Activated naive CD8-positive, alpha-beta T cell treated with anti-CD3 and anti-CD28 coated beads, Interleukin-2, amount 10 ng/mL, durations not matched to agents 7 days and 5 days (primary cell): Measurements from ENCODE around the gene TPSD1. TPM values are rescaled to one million over a fixed set of nuclear protein-coding genes. Genes with fewer than 3 reads are reported as not detected.
"Not testable (repeated sequence)": the region's sequence is repeated elsewhere in the genome, so short reads cannot be mapped to it uniquely, and the experiment has no call there.

Source experiments
- ATAC-seq: fragments of 150-1000 bp; cut with Tn5 transposase; one replicate; pipeline ENCODE4 v1.10.0; 2021; ENCODE audit warnings: low read depth, moderate library complexity
- POLR2A ChIA-PET: fragments of 350-600 bp; sonication (Branson Sonifier 250); formaldehyde crosslinking; loops from one replicate; lab custom pipeline; 2021; ENCODE audit warnings: antibody characterized with exemption; lab: Charles Lee
- DNase-seq: peaks from one replicate; pipeline ENCODE4 v3.0.0; 2021
- H3K27ac Mint-ChIP-seq: one replicate; pipeline ENCODE4 v1.8.0; 2022; ENCODE audit warnings: mild to moderate bottlenecking, mixed read lengths
- H3K27me3 Mint-ChIP-seq: one replicate; pipeline ENCODE4 v1.8.0; 2022; ENCODE audit warnings: mild to moderate bottlenecking, moderate library complexity, mixed read lengths
- H3K36me3 Mint-ChIP-seq: one replicate; pipeline ENCODE4 v1.8.0; 2021; ENCODE audit warnings: mild to moderate bottlenecking, mixed read lengths
- H3K4me1 Mint-ChIP-seq: one replicate; pipeline ENCODE4 v1.8.0; 2021; ENCODE audit warnings: mixed read lengths
- H3K4me3 Mint-ChIP-seq: one replicate; pipeline ENCODE4 v1.8.0; 2022; ENCODE audit warnings: mild to moderate bottlenecking, moderate library complexity, mixed read lengths
- H3K9me3 Mint-ChIP-seq: one replicate; pipeline ENCODE4 v1.8.0; 2021; ENCODE audit warnings: mixed read lengths
- total RNA-seq, 2 experiments: library from RNA; stranded (reverse); gene quantifications; one replicate each; pipeline ENCODE4 v1.2.3, GENCODE V29; 2021

The TPSD1 gene
- total RNA-seq, 2 experiments from 2014 or later: not detected

DNA sequence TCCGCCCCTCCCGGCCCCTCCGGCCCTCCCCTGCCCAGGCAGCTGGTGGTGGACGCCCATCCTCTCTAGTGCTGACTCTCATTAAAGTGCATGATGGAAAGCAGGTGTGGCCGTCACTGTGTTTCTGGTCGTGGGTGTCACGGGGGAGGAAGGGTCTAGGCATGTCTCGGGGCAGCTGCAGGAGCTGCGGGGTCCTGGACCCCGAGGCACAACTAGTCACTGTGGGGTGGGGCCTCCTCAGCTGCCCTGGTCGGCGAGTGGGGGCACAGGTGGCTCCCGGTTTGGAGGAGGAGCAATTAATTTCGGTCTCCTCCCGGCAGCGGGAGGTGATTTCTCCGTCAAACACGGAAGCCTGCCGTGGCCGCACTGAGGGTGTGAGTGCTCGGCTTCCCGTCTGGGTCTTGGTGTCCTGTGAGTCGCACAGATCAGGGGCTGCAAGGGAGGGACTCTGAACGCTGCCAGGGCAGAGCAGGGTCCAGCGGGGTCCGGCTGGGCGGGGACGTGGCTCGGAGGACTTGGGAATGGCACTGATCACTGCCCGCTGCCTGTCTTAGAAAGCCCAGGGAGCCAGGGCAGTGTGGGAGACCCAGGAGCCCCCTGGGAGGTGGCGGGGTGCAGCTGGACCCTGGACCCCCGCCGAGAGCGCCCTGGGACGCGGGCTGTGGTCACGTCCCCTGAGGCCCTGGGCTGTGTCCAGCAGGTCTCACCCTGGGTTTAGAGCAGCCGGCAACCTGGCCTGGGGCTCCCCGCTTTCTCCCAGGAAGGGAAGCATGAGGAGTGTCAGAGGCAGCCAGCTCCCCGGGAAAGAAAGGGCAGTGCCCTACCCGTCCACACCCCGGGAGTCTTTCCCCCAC lies 3.3 kb downstream of the TPSD1 start:
- POLR2A ChIA-PET: no interaction called here
- H3K4me1 Mint-ChIP-seq: peaks cover 5% of the 10 kb centered on the region
- H3K4me3 Mint-ChIP-seq: peak overlapping the region; percentile 53
- H3K27me3 Mint-ChIP-seq: peaks cover 13% of the 10 kb centered on the region
- no peak overlapping the region for H3K27ac Mint-ChIP-seq
- peaks cover under 1% of the 10 kb centered on the region for H3K9me3 Mint-ChIP-seq
- ATAC-seq (peak; percentile 12), DNase-seq (no peak)
- no peaks in the 10 kb centered on the region for H3K36me3 Mint-ChIP-seq

DNA sequence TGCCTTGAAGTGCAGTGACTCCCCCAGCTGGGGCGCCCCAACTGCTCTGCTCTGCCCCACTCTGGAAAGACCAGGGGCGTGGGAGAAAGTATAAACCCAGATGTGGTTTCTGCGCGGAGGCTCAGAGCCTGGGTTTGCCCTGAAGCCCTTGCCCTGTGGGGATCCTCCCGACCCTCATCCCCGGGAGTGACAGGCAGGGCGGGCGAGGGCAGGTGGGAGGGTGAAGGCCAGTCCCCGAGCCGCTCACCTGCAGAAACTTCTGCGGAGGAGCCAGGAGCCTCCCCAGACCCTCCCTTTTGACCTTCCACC lies 3.8 kb downstream of the TPSD1 start:
- ATAC-seq (no peak), DNase-seq (no peak)
- POLR2A ChIA-PET: no interaction called here
- no peaks in the 10 kb centered on the region for H3K36me3 Mint-ChIP-seq
- H3K9me3 Mint-ChIP-seq: peaks cover 6% of the 10 kb centered on the region
- no peak overlapping the region for H3K4me3 Mint-ChIP-seq
- no peak overlapping the region for H3K27ac Mint-ChIP-seq
- peaks cover 5% of the 10 kb centered on the region for H3K4me1 Mint-ChIP-seq
- peaks cover 13% of the 10 kb centered on the region for H3K27me3 Mint-ChIP-seq

DNA sequence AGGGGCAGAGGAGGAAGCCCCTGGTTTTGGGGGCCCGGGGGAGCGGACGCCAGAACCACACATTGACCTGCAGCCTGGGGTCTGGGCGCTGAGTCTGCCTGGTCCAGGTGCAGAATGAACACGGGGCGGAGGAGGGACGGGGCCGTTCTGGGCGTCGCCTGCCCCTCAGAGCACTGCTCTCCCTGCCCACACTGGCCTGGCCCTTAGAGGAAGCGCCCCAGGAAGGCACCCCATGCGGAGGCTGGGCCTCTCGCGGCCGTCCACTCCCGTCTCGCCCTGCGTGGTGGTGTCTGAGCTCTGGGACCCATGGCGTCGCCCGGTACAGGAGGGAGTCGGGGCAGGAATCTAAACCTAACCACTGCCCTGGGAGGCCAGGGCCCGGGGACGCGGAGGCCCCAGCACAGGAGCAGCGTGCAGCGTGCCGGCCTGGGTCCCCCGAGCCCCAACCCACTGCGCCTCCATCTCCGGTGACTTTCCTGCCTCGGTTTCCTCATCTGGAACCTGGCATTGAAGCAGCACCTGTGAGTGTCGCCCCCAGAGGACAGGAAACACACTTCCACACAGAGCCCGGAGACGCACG lies 4.3 kb downstream of the TPSD1 start:
- no peak overlapping the region for H3K4me3 Mint-ChIP-seq
- H3K36me3 Mint-ChIP-seq: no peaks in the 10 kb centered on the region
- ATAC-seq (no peak), DNase-seq (no peak)
- peaks cover 5% of the 10 kb centered on the region for H3K4me1 Mint-ChIP-seq
- POLR2A ChIA-PET: no interaction called here
- no peak overlapping the region for H3K27ac Mint-ChIP-seq
- peaks cover 13% of the 10 kb centered on the region for H3K27me3 Mint-ChIP-seq
- H3K9me3 Mint-ChIP-seq: peaks cover 7% of the 10 kb centered on the region

- DNase-seq (no peak), ATAC-seq (no peak)
- Mint-ChIP-seq H3K4me1 (peaks cover 5% of the 10 kb centered on the region), H3K27ac (no peak overlapping the region), H3K36me3 (no peaks in the 10 kb centered on the region), H3K9me3 (peaks cover 7% of the 10 kb centered on the region), H3K4me3 (no peak overlapping the region), H3K27me3 (peaks cover 13% of the 10 kb centered on the region)
- POLR2A ChIA-PET: no interaction called here
Observed at GRCh38 chr16:1261131-1261892, 5.4 kb downstream of the TPSD1 start.

DNA sequence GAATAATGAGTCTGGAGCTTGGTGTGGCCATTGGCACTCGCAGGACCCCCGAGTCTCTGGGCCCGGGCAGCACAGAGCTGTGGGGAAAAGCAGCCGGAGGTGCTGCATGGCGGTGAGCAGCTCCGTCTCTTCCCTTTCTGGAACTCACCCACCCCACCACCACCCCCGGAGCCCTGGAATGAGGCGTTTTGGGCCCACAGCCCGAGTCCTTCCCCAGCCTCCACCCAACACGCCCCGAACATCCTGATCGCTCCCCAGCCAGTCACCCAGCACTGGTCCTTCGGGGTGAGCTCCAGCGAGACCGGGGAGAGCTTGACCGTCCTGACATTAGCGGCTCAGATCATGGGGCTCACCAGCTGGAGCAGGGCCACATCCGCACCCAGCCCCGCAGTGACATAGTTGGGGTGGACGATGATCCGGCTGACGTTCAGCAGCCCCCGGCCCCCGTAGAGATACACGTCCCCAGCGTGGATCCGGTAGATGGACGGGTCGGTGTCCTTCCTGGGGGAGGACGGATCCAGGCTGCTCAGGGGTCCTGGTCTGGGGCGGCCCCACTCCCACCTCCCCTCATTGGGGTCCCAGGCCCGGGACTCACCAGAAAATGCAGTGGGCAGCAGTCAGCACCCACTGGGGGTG lies 6.5 kb downstream of the TPSD1 start:
- H3K9me3 Mint-ChIP-seq: peaks cover 7% of the 10 kb centered on the region
- no peak overlapping the region for H3K27ac Mint-ChIP-seq
- ATAC-seq (no peak), DNase-seq (no peak)
- no peaks in the 10 kb centered on the region for H3K36me3 Mint-ChIP-seq
- POLR2A ChIA-PET: no interaction called here
- peaks cover 5% of the 10 kb centered on the region for H3K4me1 Mint-ChIP-seq
- no peak overlapping the region for H3K4me3 Mint-ChIP-seq
- peaks cover 13% of the 10 kb centered on the region for H3K27me3 Mint-ChIP-seq

GRCh38 chr16:1262846-1263221 lies 7.0 kb downstream of the TPSD1 start:
- Mint-ChIP-seq H3K36me3 (no peaks in the 10 kb centered on the region), H3K4me3 (no peak overlapping the region), H3K9me3 (peaks cover 7% of the 10 kb centered on the region), H3K27ac (no peak overlapping the region), H3K4me1 (peaks cover 5% of the 10 kb centered on the region), H3K27me3 (peaks cover 13% of the 10 kb centered on the region)
- DNase-seq (no peak), ATAC-seq (no peak)
- POLR2A ChIA-PET: no interaction called here

DNA sequence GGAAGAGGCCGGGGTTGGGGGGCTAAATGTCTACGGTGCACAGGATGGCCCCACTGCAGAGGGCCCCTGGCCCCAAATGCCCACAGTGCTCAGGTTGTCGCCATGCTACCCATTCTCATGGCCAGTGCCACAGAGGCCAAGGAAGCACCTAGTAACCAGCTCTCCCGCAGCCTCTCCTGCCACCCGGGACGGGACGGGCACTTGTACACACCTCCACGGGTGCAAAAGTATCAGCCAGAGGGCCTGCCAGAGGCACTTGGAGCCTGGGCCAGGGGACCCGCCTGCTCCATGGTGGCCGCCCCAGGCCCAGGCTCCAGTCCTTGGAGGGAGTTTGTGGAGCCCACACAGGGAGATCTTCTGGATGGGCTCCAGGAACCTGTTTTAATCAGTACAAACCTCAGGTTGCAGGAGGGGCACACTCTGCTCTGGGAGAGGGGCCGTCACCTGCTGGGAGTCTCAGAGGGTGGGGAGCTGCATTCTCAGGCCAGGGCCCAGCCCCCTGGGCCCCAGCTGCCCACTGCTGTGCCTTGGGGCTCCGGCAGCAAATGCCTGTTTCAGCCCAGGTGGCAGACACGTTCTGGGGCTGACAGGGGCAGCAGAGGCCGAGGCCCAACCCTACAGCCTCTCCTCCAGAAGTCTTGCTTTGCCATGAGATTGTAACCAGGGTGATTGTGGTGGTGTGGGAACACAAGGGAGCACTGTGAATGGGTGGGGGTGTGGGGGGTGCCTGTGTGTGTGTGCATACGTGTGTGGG lies 7.9 kb downstream of the TPSD1 start:
- Mint-ChIP-seq H3K4me1 (peaks cover 4% of the 10 kb centered on the region), H3K36me3 (no peaks in the 10 kb centered on the region), H3K27me3 (peaks cover 13% of the 10 kb centered on the region), H3K9me3 (peaks cover 7% of the 10 kb centered on the region), H3K27ac (no peak overlapping the region), H3K4me3 (no peak overlapping the region)
- ATAC-seq (no peak), DNase-seq (no peak)
- POLR2A ChIA-PET: no interaction called here

- peaks cover 13% of the 10 kb centered on the region for H3K27me3 Mint-ChIP-seq
- H3K9me3 Mint-ChIP-seq: peaks cover 7% of the 10 kb centered on the region
- H3K4me3 Mint-ChIP-seq: no peak overlapping the region
- H3K27ac Mint-ChIP-seq: no peak overlapping the region
- POLR2A ChIA-PET: no interaction called here
- no peaks in the 10 kb centered on the region for H3K4me1 Mint-ChIP-seq
- H3K36me3 Mint-ChIP-seq: no peaks in the 10 kb centered on the region
- DNase-seq (no peak), ATAC-seq (no peak)
Observed at GRCh38 chr16:1264345-1265089, 8.6 kb downstream of the TPSD1 start.

DNA sequence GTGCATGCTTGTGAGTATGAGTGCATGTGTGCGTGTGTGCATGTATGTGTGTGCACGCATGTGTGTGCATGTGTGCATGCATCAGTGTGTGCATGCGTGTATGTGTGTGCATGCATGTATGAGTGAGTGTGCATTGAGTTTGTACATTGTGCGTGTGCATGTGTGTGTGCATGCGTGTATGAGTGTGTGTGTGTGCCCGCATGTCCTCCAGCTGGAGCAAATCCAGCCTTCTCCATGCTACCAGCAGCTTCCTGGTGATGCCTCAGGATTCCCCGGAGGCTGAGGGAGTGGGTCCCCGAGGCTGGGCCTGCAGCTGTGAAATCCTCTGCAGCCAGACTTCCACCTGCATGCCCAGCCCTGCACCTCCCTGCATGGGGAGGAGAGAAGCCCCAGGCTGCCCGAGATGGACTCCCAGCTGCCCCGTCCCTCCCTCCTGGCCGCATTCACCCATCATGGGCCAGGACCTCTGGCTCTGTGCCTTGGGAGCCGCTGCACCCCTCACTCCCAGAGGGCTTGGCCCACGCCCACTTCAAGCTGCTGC lies 9.3 kb downstream of the TPSD1 start:
- DNase-seq: no peak
- Mint-ChIP-seq H3K27me3 (peaks cover 13% of the 10 kb centered on the region), H3K4me3 (no peak overlapping the region), H3K27ac (no peak overlapping the region), H3K9me3 (peaks cover 7% of the 10 kb centered on the region), H3K4me1 (no peaks in the 10 kb centered on the region), H3K36me3 (no peaks in the 10 kb centered on the region)
- ATAC-seq: no peak
- POLR2A ChIA-PET: no interaction called here

DNA sequence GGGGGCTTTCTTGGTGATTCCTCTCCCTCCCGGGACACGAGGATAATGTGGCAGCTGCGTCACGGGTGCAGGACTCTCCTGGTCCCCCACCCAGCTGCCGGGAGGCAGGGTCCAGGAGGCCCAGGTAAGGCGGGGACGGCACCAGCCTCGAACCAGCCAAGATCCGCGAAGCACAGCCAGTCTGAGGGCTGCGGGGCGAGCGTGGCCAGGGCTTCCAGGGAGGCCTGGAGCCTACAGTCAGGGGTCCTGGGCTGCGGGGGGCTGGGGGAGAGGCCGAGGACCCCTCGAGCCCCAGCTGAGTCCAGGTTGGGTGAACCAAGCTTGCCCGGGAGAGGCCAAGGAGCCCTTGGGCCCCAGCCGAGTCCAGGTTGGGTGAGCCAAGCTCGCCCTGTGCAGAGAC lies 10.0 kb downstream of the TPSD1 start:
- no peak overlapping the region for H3K4me3 Mint-ChIP-seq
- DNase-seq: no peak
- POLR2A ChIA-PET: no interaction called here
- H3K27me3 Mint-ChIP-seq: peaks cover 9% of the 10 kb centered on the region
- H3K36me3 Mint-ChIP-seq: no peaks in the 10 kb centered on the region
- H3K27ac Mint-ChIP-seq: no peak overlapping the region
- H3K4me1 Mint-ChIP-seq: no peaks in the 10 kb centered on the region
- H3K9me3 Mint-ChIP-seq: peaks cover 7% of the 10 kb centered on the region
- ATAC-seq: no peak

- H3K9me3 Mint-ChIP-seq, H3K4me1 Mint-ChIP-seq, H3K27me3 Mint-ChIP-seq, H3K27ac Mint-ChIP-seq, H3K4me3 Mint-ChIP-seq, ATAC-seq, DNase-seq, POLR2A ChIA-PET, H3K36me3 Mint-ChIP-seq: not testable (repeated sequence)
Observed at GRCh38 chr16:1269418-1269817, 13.5 kb downstream of the TPSD1 start.

DNA sequence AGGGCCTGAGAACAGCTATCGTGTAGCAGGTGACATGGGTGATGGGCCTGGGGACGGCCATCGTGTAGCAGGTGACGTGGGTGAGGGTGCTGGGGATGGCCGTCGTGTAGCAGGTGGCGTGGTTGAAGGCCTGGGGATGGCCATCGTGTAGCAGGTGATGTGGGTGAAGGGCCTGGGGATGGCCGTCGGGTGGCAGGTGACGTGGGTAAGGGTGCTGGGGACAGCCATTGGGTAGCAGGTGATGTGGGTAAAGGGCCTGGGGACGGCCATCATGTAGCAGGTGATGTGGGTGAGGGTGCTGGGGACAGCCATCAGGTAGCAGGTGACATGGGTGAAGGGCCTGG lies 15.5 kb downstream of the TPSD1 start:
- H3K27me3 Mint-ChIP-seq: peaks cover 2% of the 10 kb centered on the region
- no peaks in the 10 kb centered on the region for H3K4me1 Mint-ChIP-seq
- POLR2A ChIA-PET: no interaction called here
- no peaks in the 10 kb centered on the region for H3K36me3 Mint-ChIP-seq
- H3K27ac Mint-ChIP-seq: no peak overlapping the region
- ATAC-seq (no peak), DNase-seq (no peak)
- H3K4me3 Mint-ChIP-seq: no peak overlapping the region
- H3K9me3 Mint-ChIP-seq: no peaks in the 10 kb centered on the region
